ENCODE measurements around the gene POLR2E. TPM values are rescaled to one million over a fixed set of nuclear protein-coding genes. Genes with fewer than 3 reads are reported as not detected.

POLR2E gene
- total and polyA plus RNA-seq, 9 of the 15 experiments (the other 6 are each of a cell fraction or from before 2014, with no cell fraction given): 3.4 to 413 (median 244) TPM

- TF ChIP-seq, protein P1, sequence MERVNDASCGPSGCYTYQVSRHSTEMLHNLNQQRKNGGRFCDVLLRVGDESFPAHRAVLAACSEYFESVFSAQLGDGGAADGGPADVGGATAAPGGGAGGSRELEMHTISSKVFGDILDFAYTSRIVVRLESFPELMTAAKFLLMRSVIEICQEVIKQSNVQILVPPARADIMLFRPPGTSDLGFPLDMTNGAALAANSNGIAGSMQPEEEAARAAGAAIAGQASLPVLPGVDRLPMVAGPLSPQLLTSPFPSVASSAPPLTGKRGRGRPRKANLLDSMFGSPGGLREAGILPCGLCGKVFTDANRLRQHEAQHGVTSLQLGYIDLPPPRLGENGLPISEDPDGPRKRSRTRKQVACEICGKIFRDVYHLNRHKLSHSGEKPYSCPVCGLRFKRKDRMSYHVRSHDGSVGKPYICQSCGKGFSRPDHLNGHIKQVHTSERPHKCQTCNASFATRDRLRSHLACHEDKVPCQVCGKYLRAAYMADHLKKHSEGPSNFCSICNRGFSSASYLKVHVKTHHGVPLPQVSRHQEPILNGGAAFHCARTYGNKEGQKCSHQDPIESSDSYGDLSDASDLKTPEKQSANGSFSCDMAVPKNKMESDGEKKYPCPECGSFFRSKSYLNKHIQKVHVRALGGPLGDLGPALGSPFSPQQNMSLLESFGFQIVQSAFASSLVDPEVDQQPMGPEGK (CRISPR knock-in tag; IDR thresholded peaks at IDR 0.05; ENCODE audit: borderline replicate concordance): no peak
Observed at GRCh38 chr19:1050989-1051788, 44.0 kb downstream of the POLR2E start (continued).

- Histone ChIP-seq H3K79me2 (ENCODE audit: control insufficient read depth, insufficient read depth, low read length) (peaks cover 11% of the 10 kb centered on the region), H3K4me2 (ENCODE audit: insufficient read depth, low read length) (no peak overlapping the region), H3K9ac (ENCODE audit: insufficient read depth in 1 of 2, low read depth in 2 of 2, low read length in 2 of 2) (no peak overlapping the region), H3K9me3 (replicated peaks; ENCODE audit: control insufficient read depth, insufficient read depth, low read depth, low read length) (no peaks in the 10 kb centered on the region), H3K27ac (ENCODE audit: extremely low read depth, low read depth, low read length) (no peak overlapping the region), H4K20me1 (replicated peaks; ENCODE audit: control insufficient read depth, insufficient read depth, low read length) (0 out of 2 replicates have a peak, but pooled peaks cover 4% of the 10 kb centered on the region), H3K9me1 (ENCODE audit: control insufficient read depth, insufficient read depth, low read length) (no peaks in the 10 kb centered on the region), H3K4me1 (replicated peaks in 1 of 2; ENCODE audit: control insufficient read depth in 2 of 2, insufficient read depth in 2 of 2, low read length in 2 of 2) (peaks cover 2 to 67% of the 10 kb centered on the region in 2 experiments), H3K36me3 (ENCODE audit: control insufficient read depth, insufficient read depth, low read length) (peaks cover 68% of the 10 kb centered on the region), H3K4me3 (no peak overlapping the region), H2AFZ (ENCODE audit: low read depth, low read length) (no peak overlapping the region), H3K27me3 (ENCODE audit: control insufficient read depth in 2 of 2, insufficient read depth in 2 of 2, low read length in 2 of 2) (no peaks in the 10 kb centered on the region)
- WGBS (ENCODE audit: insufficient coverage, low coverage, missing lambda C conversion rate): 96% methylated on average over 6 of the region's 11 CpGs
- TF ChIP-seq BRF1 (IDR thresholded peaks at IDR 0.05; ENCODE audit: borderline replicate concordance, extremely low read depth, insufficient read length) (no peak), BDP1 (IDR thresholded peaks at IDR 0.05; ENCODE audit: insufficient read depth, insufficient read length) (no peak), ZFP36 (IDR thresholded peaks at IDR 0.05; ENCODE audit: low read depth, low read length, partially characterized antibody) (no peak), MNT (conservative IDR thresholded peaks at IDR 0.05) (no peak), ZFP30 (CRISPR knock-in tag; IDR thresholded peaks at IDR 0.05; ENCODE audit: borderline replicate concordance) (no peak), GATA2 (CRISPR knock-in tag; IDR thresholded peaks at IDR 0.05) (no peak)
- TF ChIP-seq, protein P2, sequence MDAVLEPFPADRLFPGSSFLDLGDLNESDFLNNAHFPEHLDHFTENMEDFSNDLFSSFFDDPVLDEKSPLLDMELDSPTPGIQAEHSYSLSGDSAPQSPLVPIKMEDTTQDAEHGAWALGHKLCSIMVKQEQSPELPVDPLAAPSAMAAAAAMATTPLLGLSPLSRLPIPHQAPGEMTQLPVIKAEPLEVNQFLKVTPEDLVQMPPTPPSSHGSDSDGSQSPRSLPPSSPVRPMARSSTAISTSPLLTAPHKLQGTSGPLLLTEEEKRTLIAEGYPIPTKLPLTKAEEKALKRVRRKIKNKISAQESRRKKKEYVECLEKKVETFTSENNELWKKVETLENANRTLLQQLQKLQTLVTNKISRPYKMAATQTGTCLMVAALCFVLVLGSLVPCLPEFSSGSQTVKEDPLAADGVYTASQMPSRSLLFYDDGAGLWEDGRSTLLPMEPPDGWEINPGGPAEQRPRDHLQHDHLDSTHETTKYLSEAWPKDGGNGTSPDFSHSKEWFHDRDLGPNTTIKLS (IDR thresholded peaks at IDR 0.05; ENCODE audit: borderline replicate concordance, low read depth): no peak
- in situ Hi-C loops (cut with MboI): no loop called here
- POLR2A ChIA-PET: no interaction called here
- FAIRE-seq (no peak), DNase-seq (ENCODE audit: extremely low read depth in 1 of 4, low spot score in 3 of 4) (no peak), ATAC-seq (no peak)
- BruUV-seq (replicated peaks): no TSS peak
- CTCF ChIA-PET (ENCODE audit: low intra/inter-chr PET ratio): no interaction called here
- intact Hi-C loops (cut with micrococcal nuclease): no loop called here
Observed at GRCh38 chr19:1049800-1050199, 45.4 kb downstream of the POLR2E start.

Data from K562 (cell line).